ENCODE results near the gene ARHGAP29. TPM values are rescaled to one million over a fixed set of nuclear protein-coding genes. Genes with fewer than 3 reads are reported as not detected.

The ARHGAP29 gene
- total and polyA plus RNA-seq, 2 of the 8 experiments (the other 6 are each of a cell fraction or from before 2014, with no cell fraction given) = 0.57 to 3.2 TPM

DNA sequence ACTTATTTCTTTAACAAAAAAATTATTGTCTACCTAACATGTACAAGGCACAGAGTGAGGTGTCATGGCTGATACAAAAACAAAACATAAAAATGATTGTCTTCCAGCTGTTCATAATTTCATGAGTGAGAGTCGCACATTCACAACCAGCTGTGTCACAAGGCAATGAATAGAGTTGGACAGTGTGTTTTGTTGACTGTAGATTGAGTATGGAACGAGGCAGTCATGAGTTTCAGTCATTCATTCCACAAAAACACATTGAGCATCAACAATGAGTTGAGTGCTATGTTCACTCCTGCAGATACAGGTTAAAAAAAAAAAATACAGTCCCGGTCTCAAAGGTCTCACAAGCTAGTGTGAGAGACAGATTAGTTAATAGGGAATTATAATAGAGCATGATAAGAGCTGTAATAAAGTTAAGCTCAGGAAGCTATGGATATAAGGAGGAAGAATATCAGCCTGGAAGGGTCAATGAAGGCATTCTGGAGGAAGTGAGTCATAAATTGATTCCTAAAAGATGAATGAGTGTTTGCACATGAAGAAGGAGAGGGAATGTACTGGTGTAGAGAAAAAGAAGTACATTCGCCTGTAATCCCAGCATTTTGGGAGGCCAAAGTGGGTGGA, 47.8 kb upstream of the ARHGAP29 start:
- ChIA-PET CTCF (ENCODE audit: partially characterized antibody) (interaction anchor here (0.7 to 1.4 kb wide), 7 partner anchors 9 to 260 kb away, joined by 3 to 6 read pairs (median 4); no protein-coding TSS in a partner anchor), POLR2A (ENCODE audit: partially characterized antibody) (no interaction called here)
- Histone ChIP-seq H3K23ac (ENCODE audit: insufficient read length) (no peak overlapping the region), H2BK5ac (ENCODE audit: low read depth, low read length) (no peak overlapping the region), H3K18ac (ENCODE audit: extremely low read depth, low read length) (no peak overlapping the region), H3K79me2 (ENCODE audit: control insufficient read depth in 1 of 2, insufficient read depth in 2 of 2, low read length in 2 of 2) (no peaks in the 10 kb centered on the region), H2BK12ac (ENCODE audit: low read depth, low read length) (no peak overlapping the region), H3K36me3 (ENCODE audit: control insufficient read depth in 2 of 4, insufficient read depth in 4 of 4, low read length in 3 of 4) (no peaks in the 10 kb centered on the region), H3K9ac (replicated peaks in 1 of 4; ENCODE audit: extremely low read depth in 1 of 4, low read depth in 3 of 4, low read length in 3 of 4) (no peak overlapping the region), H4K20me1 (replicated peaks in 1 of 2; ENCODE audit: control insufficient read depth in 1 of 2, insufficient read depth in 2 of 2, low read length in 2 of 2) (no peaks in the 10 kb centered on the region), H3K4me1 (replicated peaks in 1 of 4; ENCODE audit: control insufficient read depth in 3 of 4, insufficient read depth in 4 of 4, low read length in 3 of 4) (no peaks in the 10 kb centered on the region), H3K4ac (replicated peaks; ENCODE audit: insufficient read length, low read depth, low read length) (no peak overlapping the region), H3K9me3 (ENCODE audit: insufficient read depth in 2 of 2, low read depth in 1 of 2, low read length in 1 of 2) (no peaks in the 10 kb centered on the region), H4K5ac (ENCODE audit: insufficient read length, low read depth, low read length) (no peak overlapping the region), H2AK5ac (ENCODE audit: low read depth, low read length) (no peak overlapping the region), H4K8ac (ENCODE audit: extremely low read depth, insufficient read depth, low read length) (no peak overlapping the region), H2BK120ac (replicated peaks; ENCODE audit: low read depth, low read length) (no peak overlapping the region), H3K14ac (ENCODE audit: insufficient read length) (no peak overlapping the region), H3K23me2 (ENCODE audit: low read depth, low read length) (no peaks in the 10 kb centered on the region), H3K4me3 (ENCODE audit: extremely low read depth in 1 of 4, insufficient read depth in 2 of 4, low read depth in 3 of 4, low read length in 4 of 4) (no peak overlapping the region), H3K56ac (replicated peaks; ENCODE audit: insufficient read length, low read depth, low read length) (no peak overlapping the region), H3K27me3 (replicated peaks in 1 of 4; ENCODE audit: control insufficient read depth in 3 of 4, extremely low read depth in 1 of 4, insufficient read depth in 3 of 4, low read length in 3 of 4) (no peaks in the 10 kb centered on the region), H2BK20ac (ENCODE audit: low read length) (no peak overlapping the region), H3K79me1 (ENCODE audit: low read depth, low read length) (no peaks in the 10 kb centered on the region), H4K91ac (replicated peaks; ENCODE audit: insufficient read length, low read length) (no peak overlapping the region), H3K4me2 (ENCODE audit: insufficient read depth in 1 of 2, low read depth in 2 of 2, low read length in 2 of 2) (no peak overlapping the region), H3K27ac (ENCODE audit: low read depth, low read length) (no peak overlapping the region), H2AFZ (ENCODE audit: low read length) (no peak overlapping the region), H2BK15ac (ENCODE audit: low read length) (no peak overlapping the region)
- FAIRE-seq (no peak), DNase-seq (ENCODE audit: low read depth in 1 of 2, low spot score in 2 of 2) (no peak)
- TF ChIP-seq RAD21 (IDR thresholded peaks at IDR 0.05 in 1 of 2, conservative IDR thresholded peaks at IDR 0.05 in 1 of 2; ENCODE audit: low read depth in 2 of 2, low read length in 2 of 2) (no peak), JUN (IDR thresholded peaks at IDR 0.05; ENCODE audit: low read depth, low read length) (no peak), RXRA (IDR thresholded peaks at IDR 0.05; ENCODE audit: insufficient read depth, low read depth, low read length) (no peak), SUZ12 (IDR thresholded peaks at IDR 0.05; ENCODE audit: low read length) (no peak)
- 85% methylated on average over 4 of the region's 4 CpGs; no CpG with 5 or more reads in 1 of the 2 experiments for WGBS, 2 experiments (ENCODE audit: extremely low coverage in 1 of 2, insufficient coverage in 1 of 2, insufficient read length in 1 of 2, insufficient replicate concordance in 2 of 2, low coverage in 1 of 2, low lambda C conversion rate in 2 of 2, missing lambda C conversion rate in 1 of 2)
